NCI-H2227 (cell line): ENCODE data around the gene GNGT2.
A peak's percentile ranks its signal among the peaks of the same experiment; 100 is the strongest.
"Not testable (repeated sequence)": the region's sequence is repeated elsewhere in the genome, so short reads cannot be mapped to it uniquely, and the experiment has no call there.

Experiments used
- DNase-seq: peaks from one replicate; lab custom pipeline; 2025; ENCODE audit not compliant: unreplicated experiment; lab: John Stamatoyannopoulos, UW

GNGT2 gene

DNA sequence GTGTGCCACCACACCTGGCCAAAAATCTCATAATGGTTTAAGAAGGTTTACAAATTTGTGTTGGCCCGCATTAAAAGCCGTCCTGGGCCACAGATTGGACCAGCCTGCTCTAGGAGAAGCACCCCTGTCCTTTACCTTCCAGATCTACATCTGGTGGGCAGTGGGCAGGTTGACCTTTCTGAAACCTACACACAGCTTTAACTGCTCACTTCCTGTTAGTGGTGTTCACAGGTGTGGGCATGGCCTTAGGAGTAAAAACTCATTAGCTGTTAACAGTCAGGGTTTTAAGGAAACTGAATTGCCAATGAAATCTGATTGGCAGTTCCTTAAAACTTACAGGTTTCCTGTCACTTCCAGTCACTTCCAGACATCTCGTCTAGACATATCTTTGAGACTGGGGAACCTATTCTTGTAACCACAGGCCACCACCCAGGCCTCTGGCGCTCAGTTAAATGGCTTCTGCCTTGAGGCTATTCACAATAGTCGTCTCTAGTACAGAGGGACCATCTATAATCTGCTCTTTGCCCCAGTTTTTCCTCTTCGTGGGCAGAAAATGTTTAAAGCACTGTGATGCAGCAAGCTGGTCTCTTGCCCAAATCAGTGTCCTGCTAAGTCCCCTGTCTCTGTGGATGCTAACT, 29.3 kb downstream of the GNGT2 start:
- no peak for DNase-seq

DNA sequence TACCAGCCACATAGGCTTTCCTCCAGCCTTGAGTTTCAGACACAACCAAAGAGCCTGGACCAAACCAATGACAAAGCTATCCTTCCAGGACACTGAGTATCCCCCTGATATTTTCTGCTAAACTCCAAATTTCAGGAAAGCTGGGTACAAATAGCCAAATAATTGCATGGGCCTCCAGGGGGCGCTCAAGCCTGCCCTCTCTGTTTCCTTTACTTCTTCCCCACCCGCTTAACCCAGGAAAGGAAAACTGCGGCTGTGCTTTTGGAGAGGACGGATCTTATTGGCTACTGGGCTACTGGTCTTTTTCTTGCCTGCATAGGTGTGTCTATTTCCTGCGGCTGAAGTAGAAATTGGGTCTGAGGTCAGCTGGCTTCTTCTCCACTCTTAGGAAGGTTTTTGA, 30.1 kb downstream of the GNGT2 start:
- DNase-seq = peak; percentile 14

DNA sequence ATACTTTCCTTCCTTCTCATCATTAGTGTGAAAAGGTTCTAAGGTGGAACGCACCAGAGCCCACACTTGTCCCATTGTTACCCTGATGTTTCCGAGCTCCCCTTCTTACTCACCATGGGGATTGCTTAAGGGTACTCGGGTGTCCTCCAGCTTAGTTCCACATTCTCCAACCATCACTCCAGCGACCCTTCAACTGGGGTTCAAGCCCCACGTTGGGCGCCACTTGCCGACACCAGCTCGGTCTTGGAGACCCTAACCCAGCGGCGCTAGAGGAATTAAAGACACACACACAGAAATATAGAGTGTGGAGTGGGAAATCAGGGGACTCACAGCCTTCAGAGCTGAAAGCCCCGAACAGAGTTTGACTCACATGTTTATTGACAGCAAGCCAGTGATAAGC, 34.4 kb downstream of the GNGT2 start:
- not testable (repeated sequence) for DNase-seq

DNA sequence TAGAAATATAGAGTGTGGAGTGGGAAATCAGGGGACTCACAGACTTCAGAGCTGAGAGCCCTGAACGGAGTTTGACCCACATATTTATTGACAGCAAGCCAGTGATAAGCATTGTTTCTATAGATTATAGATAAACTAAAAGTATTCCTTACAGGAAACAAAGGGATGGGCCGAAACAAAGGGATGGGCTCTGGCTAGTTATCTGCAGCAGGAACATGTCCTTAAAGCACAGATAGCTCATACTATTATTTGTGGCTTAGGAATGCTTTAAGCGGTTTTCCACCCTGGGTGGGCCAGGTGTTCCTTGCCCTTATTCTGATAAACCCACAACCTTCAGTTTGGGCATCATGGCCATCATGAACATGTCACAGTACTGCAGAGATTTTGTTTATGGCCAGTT, 39.7 kb downstream of the GNGT2 start:
- DNase-seq = not testable (repeated sequence)

DNA sequence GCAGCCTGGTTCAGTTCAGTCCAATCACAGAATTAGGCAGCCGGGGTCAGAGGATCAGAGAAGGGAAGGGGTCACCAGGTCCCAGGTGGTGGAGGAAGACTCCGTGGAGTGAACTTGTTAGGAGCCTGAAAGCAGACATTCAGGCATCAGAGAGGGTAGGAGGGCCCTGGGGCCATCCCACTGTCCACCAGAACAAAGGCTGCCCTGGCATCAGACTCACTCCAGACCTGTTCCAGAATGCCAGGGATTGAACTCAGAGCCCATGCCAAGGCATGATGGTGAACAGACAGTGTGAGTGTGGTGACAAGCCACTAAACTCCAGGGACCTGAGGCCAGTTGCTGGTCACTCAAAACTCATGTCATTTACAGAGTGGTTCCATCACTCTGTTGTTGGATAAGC, 40.2 kb downstream of the GNGT2 start:
- no peak for DNase-seq

DNA sequence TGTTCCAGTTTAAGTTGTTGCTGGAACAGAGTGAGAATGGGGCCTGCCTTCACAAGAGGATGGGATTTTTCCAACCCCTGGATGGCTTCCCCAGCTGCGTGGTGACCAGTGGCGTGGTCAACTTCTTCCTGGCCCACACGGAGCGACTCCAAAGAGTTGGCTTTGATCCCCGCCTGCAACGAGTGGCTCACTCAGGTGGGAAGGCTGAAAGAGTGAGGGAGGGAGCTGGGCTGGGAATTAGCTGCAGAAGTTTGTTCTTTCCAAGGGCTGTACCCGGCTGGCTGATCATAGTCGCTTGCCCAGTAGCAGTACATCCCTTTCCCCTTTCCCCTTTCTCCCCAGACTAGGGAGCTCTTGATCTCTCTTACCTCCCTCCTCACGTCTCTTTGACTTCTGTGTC, 41.7 kb downstream of the GNGT2 start:
- no peak for DNase-seq

DNA sequence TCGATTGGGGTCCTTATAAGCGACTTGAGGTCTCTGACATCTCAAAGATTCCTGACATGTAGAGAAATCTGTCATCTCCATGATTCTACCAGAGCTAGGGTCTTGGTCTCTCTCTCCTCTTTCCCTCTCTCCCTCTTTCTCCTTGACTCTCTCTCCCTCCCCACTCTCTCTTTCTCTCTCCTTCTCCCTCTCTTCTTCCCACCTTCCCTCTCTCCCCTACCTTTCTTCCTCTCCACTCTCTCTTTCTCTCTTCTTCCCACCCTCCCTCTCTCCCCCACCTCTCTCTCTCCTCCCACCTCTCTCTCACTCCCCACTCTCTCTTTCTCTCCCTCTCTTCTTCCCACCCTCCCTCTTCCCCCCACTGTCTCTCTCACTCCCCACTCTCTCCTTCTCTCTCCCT, 45.2 kb downstream of the GNGT2 start:
- no peak for DNase-seq

DNA sequence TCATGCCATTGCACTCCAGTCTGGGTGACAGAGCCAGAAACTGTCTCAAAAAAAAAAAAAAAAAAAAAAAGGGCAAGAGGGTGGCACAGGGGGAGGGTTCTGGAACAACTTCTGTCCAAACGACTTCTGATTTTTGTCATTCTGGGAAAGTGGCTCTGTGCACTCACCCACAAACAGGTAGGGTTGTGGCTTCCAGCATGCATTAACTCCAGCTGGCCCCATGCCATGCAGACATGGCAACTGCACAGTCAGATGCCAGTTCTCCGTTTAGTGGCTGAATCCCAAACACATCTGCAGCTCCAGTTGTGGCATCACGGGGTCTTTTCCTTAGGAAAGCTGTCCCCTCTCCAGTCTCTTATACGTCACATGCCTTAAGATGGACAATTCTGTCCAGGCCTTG, 47.5 kb downstream of the GNGT2 start:
- DNase-seq = no peak

DNA sequence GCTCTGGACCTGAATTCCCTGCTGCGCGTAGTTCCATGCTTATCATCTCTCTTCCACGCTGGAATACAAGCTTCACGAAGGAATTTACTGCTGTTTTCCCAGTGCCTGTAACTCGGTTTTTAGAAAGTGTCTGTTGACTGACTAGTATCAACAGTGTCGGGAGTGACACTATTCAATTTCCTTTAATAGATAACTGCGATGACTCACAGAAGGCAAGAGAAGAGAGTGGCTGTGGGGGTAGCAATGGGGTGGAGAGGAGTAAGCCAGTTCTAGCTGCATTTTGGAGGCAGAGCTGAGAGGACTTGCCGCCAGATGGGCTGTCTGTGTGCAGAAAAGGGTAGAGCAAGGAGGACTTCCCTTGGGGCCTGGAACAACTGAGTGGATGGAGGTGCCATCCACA, 52.6 kb downstream of the GNGT2 start:
- DNase-seq = no peak

DNA sequence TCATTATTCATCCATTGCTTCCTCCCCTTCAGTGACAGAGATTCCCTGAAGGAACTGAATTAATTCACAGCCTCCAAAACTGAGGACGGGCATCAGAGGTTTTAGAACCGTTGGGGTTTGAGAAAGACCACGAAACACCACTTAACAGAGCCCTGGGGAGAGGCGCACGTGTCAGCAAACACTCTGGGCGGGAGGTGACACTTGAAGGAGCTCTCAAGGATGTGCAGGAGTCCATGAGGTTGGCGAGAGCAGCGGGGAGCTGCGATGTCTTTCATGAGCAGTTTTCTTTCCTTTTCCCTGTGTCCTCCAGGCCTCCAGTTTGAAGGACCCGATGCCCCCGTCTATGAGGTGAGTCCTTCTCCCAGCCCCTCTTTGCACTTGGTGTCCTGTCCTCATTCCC, 54.1 kb downstream of the GNGT2 start:
- no peak for DNase-seq
